CD4-positive, alpha-beta T cell treated with Interleukin-6 for 4 hours (primary cell): ENCODE measurements around the gene DUOXA1.

ENCODE experiments used
- DNase-seq: peaks from one replicate; pipeline ENCODE4 v3.0.0-alpha.2; 2020; ENCODE audit warnings: mixed read lengths

DUOXA1 gene

DNA sequence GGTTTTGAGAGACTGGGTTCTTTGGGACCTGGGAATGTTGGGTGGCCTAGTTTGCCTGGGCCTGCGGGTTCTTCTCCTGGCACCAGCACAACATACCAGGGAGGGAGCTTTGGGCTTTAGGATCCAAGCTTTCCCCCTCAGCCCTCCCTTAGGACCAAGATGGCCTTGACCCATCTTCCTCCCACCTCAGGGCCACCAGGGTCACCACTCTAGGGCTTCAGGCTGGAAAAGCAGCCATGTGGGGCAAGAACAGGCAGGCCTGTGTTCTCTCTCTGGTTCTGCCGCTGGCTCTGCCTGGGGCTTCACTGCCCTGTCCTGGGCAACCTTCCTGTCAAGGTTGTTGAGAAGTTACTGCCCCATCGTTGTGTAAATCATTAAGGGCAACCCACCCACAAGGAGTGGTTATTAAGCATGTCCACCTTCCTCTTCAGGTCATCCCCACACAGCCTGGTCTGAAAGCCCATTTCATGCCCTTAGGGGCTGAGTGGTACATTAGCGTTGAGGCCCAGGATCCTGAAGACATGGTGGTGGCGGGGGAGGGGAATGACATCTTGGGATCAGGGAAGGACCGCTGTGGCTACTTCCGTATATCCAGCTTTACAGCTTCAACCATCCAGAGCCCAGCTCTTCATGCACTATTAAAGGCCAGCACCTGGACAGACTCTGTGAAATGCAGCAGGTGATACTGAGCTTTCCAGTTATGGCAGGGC lies 767 bp upstream of the DUOXA1 start:
- no peak for DNase-seq

DNA sequence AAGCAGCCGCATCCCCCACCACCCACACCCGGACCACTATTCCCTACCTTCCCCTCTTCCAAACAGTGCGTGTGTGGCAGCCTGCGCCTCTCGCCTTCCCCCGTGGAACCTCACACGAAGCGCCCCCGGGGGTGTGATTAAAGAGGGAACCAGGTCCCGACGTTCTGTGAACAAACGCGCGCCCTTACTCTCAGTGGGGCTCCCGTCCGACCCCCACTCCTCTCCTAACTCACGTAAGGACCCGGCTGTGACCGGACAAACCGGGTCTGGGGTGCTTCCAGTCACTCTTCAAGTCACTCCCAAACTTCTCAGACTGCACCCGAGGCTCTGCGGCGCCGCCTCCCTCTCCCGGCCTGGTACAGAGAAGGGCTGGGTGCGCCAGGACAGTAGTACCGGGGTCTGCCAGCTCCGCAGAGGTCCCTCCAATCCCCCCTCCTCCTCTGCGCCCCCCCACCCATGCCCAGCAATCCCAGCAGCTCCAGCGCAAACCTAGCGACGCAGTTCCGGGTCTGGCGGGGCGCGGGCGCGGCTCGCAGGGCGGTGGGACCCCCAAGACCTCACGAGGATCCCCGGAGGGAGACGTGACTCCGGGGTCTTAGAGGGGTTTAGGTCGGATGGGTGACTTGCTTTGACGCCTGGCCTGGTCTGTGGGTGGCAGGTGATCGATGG lies 574 bp downstream of the DUOXA1 start:
- DNase-seq, result no peak

DNA sequence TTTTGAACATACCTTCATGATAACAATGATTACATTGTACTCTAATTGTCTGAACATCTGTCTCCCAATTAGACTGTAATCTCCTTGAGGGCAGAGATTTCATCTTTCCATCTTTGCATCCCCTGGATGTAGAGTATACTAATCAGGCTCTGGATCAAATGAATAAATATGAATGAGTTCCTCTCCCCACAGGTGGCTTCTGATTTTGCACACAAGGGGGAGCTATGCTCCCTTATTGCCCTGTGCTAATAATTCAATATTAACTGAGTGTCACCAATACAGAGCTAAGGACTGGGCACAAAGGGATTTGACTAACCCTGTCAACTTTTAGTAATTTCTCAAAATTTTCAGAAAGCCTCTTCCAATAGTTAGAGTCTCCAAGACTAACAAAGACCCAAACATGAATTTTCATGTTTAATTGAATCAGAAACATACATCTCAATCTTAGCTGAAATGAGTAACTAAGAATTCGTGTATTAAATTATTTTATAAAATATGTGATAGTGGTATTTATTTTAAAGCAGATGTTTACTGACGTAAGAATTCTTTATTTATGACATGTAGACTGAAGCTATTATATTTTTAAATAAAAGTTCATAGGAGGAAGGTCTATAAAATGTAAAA lies 3.0 kb downstream of the DUOXA1 start:
- peak; percentile 60 for DNase-seq

DNA sequence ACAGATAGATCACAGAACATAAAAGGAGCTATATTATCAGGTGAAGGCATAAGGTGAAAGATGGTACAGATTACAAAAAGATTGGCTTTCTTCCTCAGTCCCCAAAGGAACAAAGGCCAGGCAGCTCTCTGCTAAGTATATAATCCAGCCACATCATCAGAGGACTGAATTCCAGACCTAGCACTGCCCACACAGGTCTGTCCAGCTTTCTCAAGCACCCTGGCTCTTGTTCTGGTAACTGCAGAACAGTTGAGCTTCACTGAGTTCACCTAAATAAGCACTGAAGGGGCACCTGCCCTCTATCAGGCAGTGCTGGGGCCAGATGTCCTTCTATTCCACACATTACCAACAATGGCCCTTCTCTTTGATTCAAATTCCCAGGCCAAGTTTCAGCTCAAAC lies 6.3 kb downstream of the DUOXA1 start:
- DNase-seq, result no peak

DNA sequence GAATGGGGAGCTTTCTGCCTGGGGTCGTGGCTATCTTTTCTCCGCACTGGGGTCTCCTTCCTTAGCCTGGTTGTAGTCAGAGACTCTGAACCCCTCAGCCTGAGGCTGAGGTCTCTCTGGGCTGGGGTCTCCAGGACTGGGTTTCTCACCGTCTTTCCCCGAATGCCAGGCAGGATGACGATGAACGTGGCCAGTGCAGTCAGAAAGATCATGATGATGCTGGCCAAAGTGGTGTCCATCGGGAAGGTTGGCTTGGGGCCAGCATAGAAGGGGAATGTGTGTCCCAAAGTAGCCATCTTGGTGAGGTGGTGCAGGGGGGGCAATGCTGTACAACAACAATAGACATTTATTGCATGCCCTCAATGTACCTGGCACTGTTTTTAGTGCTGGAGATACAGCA lies 7.0 kb downstream of the DUOXA1 start:
- no peak for DNase-seq

DNA sequence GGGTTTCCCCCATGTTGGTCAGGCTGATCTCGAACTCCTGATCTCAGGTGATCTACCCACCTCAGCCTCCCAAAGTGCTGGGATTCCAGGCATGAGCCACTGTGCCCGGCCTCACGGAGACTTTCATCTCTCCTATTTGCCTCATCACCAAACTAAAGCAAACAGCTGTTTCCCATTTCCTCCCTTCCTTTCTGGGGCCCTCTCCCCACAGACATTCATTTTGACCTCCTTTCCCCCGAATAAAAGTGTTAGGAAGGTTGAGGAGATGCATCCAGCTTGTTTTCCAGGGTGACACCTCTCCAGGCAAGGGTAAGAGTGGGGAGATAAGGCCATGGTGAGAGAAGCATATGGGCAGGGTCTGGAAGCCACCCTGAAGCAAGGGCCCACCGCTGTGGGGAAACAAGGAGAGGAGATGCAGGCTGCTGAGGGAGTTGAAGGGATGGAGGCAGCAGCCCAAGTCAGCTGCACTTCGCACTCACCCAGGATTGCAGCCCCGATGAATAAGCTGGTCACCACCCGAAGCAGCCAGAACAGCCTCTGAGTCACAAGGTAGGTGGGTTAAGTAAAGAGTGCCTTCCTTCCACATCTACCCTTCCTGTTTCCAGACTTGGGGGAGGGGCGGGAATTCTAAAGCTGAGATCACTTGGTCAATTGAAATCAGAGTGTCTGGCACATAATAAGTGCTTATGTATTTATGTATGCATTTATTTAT lies 7.8 kb downstream of the DUOXA1 start:
- DNase-seq, result no peak

DNA sequence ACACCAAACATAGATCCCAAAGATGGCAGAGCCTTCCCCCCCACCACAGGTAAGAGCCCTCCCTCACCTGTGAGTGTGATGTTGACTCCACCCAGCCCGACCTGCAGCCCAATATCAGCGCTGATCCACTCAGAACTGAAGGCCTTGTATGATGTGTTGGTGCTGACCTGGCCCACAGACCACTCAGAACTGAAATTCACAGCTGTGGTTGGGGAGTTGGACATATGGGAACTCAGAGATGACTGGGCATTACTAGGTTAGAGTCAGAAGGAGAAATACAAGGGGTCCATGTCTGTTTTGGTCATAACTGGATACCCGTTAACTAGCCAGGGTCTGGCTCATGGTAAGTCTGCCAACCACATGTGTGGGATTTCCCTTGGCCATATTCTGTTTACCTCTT lies 8.7 kb downstream of the DUOXA1 start:
- DNase-seq, result no peak

DNA sequence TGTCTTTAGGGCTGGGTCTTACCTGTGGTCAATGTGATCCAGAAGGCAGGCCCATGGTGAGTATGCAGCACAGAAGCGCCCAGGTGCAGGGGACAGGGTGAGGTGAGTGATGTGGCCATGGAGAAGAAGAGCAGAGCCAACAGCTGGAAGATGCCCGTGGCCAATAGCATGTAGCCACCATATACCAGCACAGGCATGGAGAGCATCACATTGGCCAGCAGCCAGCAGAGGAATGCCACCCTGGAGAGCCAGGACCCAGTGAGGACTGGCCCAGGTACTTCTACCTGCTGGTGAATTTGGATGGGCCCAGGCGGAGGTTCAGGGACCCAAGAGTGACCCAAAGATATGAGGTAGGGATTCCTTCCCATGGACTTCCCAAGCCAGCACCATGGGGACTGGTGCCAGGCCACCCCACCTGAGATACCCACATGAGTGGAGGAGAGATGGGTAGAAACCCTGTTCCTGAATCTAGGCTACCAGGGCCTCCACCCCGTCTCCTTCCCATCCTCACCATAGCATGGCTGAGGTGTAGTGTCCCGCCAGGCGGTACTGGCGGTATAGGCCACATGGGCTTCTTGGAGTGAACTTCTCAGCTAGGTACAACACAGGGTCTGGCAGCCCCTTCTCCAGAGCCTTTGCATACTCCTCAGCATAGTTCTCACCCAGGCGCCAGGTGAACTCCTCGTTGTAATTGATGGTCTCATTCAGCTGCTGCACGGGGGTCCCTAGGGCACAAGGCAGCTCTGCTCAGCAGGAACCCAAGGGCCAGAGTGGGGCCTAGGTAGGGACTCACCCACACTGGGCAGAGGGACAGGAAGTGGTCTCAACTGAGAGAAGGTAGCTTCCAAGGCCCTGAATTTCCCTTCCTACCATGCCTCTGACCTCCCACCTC lies 9.4 kb downstream of the DUOXA1 start:
- no peak for DNase-seq

DNA sequence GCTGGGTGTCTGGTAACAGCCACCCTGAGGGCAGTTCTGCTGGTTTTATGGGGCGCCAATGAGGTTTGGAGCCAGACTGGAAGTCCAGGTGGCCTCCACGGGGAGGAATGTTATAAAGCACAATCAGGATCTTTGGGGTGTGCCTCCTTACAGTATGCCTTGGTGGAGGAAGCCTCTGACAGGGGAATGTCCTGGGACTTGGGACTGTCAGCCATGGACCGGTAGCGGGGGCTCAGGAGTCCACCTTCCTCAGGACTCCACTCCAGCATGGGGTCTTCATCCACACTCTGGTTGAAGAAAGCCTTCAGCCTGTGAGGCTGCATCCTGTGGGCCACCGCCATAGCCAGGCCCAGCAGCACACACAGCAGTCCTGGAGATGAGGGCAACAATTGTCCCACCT lies 10.7 kb downstream of the DUOXA1 start:
- no peak for DNase-seq

DNA sequence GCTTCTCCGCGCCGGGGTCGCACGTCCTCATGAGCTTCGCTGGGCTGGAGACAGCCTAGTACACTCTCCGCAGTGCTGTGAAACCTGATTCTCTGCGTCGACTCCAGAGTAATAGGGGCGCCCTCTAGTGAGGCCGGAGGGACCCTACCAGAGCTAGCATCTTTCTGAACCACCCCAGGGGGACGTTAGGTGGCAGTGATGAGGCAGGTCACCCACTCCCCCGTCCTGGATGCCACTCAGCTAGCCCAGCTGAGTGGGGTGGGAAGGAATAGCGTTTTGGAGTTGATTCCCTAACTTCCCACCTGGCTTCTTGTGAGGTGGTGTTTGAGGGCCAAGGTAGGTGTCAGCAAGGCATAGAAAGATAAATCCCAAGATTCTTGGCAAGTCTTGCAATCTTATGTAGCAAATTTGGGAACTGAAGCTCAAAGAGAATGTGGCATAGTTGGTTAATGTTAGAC lies 11.5 kb downstream of the DUOXA1 start:
- DNase-seq, result peak; percentile 86

DNA sequence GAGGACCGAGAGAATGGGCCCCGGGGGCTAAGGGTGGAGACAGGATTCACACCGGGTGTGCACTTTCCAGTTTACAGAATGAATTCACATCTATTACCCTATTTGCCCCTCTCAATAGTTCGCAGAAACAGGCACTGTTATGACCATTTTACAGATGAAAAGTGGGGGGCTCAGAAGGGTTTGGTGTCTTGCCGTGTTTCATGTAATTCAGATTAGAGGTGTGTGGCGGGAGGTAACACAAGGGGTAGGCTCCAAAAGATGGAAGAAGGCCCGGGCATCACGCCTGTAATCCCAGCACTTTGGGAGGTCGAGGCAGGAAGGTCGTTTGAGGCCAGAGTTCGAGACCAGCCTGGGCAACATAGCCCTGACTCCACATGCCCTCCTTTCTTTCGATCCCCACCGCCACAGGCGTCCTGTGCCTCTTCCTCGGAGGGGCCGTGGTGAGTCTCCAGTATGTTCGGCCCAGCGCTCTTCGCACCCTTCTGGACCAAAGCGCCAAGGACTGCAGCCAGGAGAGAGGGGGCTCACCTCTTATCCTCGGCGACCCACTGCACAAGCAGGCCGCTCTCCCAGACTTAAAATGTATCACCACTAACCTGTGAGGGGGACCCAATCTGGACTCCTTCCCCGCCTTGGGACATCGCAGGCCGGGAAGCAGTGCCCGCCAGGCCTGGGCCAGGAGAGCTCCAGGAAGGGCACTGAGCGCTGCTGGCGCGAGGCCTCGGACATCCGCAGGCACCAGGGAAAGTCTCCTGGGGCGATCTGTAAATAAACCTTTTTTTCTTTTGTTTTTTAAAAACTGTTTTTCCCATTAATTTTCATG lies 12.2 kb downstream of the DUOXA1 start:
- DNase-seq, result no peak

DNA sequence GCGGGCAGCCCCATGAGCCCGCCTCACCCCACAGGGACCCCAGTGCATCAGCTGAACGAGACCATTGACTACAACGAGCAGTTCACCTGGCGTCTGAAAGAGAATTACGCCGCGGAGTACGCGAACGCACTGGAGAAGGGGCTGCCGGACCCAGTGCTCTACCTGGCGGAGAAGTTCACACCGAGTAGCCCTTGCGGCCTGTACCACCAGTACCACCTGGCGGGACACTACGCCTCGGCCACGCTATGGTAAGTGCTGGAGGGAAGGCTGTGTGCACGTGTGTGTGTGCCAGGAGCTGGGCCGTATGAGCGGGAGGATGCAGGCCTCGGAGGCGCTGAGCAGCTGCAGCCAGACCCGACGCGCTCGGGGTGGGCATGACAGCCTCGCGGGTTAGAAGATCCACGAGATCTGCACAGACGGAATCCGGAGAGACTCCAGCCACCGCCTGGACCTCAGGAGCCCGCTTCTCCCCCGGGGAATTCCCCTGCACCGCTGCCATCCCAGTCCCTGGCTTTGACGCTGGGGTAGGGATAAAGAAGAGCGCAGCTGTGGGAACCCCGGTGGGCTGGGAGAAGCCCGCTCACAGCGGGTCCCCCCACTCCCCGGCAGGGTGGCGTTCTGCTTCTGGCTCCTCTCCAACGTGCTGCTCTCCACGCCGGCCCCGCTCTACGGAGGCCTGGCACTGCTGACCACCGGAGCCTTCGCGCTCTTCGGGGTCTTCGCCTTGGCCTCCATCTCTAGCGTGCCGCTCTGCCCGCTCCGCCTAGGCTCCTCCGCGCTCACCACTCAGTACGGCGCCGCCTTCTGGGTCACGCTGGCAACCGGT lies 13.0 kb downstream of the DUOXA1 start:
- DNase-seq, result no peak

DNA sequence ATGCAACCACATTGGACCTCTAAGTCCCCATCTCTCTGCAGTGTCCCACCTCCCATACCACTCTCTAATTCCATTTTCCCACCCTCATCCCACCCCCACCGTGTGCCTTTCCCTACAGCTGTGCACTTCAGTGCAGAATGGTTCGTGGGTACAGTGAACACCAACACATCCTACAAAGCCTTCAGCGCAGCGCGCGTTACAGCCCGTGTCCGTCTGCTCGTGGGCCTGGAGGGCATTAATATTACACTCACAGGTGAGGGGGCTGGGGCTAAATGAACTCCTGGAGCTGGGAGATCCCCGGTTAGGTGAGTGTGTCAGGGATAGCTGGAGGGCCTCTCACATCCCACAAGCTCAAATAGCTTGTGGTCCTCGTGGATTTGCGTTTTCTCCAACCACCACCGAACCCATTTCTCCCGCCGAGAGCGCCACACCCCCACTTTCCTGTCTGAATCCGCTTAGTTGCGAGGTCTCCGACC lies 13.6 kb downstream of the DUOXA1 start:
- no peak for DNase-seq

DNA sequence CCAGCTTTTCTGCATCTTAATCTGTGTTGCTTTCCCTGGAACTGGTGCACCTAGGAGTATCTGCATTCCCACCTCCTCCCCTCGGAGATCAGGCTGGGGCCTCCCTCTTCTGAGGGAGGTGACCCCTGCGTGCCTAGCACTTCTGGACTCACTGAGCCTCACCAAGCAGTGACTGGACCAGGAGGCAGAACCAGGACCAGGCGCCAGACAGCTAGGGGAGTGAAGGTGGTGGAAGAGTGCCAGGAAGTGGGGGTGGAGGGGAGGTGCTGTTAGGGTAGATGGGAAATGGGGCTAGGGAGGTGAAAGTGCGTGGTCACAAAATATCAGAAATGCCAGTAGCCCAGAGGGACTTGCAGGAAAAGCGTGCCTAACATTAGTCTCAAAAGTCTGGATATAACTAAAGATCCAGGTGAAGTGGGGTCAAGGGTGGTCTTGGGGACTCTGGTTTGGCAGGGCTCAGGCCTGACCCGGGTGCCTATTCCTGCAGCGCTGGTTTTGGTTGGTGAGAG lies 14.3 kb downstream of the DUOXA1 start:
- DNase-seq, result no peak

DNA sequence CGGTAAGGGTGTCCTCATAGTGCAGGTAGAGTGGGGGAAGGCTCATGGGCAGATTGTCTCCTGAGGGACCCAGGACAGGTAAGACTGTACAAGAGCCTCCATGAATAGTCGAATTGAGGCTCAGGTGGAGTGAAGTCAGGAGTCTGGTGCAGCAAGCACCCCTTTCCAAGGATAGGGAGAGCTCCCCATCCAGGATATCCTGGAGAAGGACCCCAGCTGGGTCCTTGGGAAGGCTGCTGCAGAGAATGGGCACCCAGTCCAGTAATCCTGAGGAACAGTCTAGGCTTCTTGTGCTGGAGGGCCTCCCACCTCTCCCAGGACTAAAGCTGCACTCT lies 15.0 kb downstream of the DUOXA1 start:
- no peak for DNase-seq

DNA sequence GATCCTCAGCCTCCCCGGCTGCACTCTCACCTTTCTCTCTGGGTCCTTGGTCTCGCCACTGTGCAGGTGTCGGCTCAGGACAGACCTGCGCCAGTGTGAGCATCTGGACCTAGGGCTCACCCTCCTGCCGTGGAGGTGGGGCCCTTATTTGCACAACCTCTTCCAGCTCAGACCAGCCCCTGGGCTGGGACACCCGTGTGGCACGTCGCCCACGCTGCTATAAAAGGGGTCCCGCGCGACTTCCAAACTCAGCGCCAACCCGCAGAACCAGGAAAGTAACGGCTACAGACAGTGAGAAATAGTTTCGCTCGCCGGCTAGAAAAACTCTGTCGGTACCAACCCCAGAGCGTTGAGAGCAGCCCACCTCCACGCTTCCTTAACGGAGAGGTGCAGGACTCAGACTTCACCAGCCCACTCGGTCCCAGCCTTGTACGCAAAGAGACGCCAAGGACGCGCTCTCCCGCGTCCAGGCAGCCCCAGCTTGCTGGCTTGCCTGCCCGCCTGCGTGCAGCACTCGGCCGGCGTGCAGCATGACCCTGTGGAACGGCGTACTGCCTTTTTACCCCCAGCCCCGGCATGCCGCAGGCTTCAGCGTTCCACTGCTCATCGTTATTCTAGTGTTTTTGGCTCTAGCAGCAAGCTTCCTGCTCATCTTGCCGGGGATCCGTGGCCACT lies 15.5 kb downstream of the DUOXA1 start, which contains the start of the genes DUOX2 and DUOXA2:
Gene DUOX2 (minus strand): TSS at position 97 of the 675 bp plus-strand sequence. CDS start 761 bp downstream, outside the sequence.
Gene DUOXA2 (plus strand): TSS at position 251 of the 675 bp plus-strand sequence. CDS start 280 bp downstream, at position 531.
- DNase-seq, result no peak

DNA sequence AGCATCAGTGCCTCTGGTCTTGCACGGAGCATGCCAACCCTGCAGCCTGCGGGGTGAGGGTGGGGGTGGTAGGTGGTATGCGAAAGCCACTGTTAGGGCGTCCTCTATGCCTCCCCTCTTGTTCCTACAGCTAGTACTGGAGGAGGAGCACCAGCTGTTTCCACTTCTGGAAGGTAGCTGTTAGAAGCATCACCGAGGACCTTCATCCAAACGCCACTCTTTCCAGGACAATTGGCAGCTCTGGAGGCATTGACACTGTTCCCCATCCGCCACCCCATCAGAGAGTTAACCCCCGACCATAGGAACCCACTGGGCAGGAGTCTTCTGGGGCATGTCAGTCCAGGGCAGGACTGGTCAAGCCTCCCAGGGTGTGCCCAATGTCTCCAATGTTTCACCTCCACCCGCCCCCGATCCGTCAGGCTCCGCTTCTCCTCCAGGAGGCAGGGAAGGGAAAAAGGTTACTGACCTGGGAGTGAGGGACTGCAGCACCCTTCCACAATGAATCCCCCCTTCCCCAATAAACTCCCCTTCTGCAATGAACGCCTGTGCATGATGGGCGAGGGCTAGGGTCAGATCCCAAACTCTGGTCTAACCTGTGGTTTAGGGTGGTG lies 16.2 kb downstream of the DUOXA1 start:
- DNase-seq, result no peak

DNA sequence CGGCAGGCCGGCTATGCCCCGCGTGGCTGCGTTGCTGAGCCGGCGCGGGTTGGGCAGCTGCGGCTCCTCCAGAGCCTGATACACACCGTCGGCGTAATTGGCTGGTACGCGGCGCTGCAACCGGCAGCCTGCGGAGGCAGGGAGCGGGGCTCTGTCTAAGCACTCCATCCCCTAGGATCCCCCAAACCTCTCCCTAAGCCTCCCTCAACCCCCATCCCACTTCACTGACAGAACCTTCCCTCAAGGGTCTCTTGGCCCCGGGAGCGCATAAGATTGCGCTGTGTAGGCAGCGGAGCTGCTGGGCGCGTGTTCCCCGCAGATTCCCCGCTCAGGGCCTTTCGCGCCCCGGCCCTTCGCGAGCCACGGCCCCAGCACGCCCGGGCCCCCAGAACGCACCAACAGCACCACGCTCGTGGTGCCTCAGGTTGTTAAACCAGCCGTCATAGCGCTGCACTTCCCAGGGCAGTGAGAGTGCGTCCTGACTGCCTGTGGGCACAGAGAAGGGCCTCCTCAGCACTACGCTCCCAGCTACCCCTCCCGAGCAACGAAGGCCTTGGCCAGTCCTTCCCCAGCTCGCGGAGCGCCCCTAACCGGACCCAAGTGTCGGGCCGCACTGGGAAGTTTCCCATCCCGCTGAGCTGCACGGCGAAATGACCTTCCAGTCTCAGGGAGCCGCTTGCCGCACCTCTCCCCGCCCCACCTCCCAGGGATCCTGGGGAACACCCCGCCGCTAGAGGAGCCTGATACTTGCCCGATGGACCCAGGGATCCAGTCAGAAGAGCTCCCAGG lies 16.9 kb downstream of the DUOXA1 start:
- DNase-seq, result no peak
